HEK293 (cell line): ENCODE data around the gene RETN.
A peak's percentile ranks its signal among the peaks of the same experiment; 100 is the strongest.

Experiments
- CTCF ChIP-seq: fragments of 450-650 bp; formaldehyde crosslinking; IDR thresholded peaks from 2 replicates; pipeline ENCODE4 v1.5.1; 2016; ENCODE audit warnings: missing biosample characterization, missing genetic modification characterization
- GLIS1 ChIP-seq: fragments of 450-650 bp; formaldehyde crosslinking; IDR thresholded peaks from 2 replicates; pipeline ENCODE4 v1.5.1; 2016; ENCODE audit warnings: missing biosample characterization, missing genetic modification characterization
- GLIS2 ChIP-seq: fragments of 450-650 bp; formaldehyde crosslinking; IDR thresholded peaks from 2 replicates; pipeline ENCODE4 v1.5.1; 2016; ENCODE audit warnings: missing biosample characterization, missing genetic modification characterization
- INSM2 ChIP-seq: fragments of 450-650 bp; formaldehyde crosslinking; IDR thresholded peaks from 2 replicates; pipeline ENCODE4 v1.5.1; 2016; ENCODE audit warnings: missing biosample characterization, missing genetic modification characterization
- KLF1 ChIP-seq: fragments of 450-650 bp; formaldehyde crosslinking; IDR thresholded peaks from 2 replicates; pipeline ENCODE4 v1.5.1; 2016; ENCODE audit warnings: missing biosample characterization, missing genetic modification characterization
- KLF17 ChIP-seq: fragments of 450-650 bp; formaldehyde crosslinking; IDR thresholded peaks from 2 replicates; pipeline ENCODE4 v1.5.1; 2016; ENCODE audit warnings: missing biosample characterization, missing genetic modification characterization
- KLF8 ChIP-seq: fragments of 450-650 bp; formaldehyde crosslinking; IDR thresholded peaks from 2 replicates; pipeline ENCODE4 v1.5.1; 2016; ENCODE audit warnings: missing biosample characterization, missing genetic modification characterization
- SETDB1 ChIP-seq: IDR thresholded peaks from one replicate; pipeline ENCODE4 v1.6.1; 2017; ENCODE audit warnings: mild to moderate bottlenecking, low read length, moderate library complexity, mixed read lengths; ENCODE audit not compliant: insufficient read length
- SP7 ChIP-seq: fragments of 450-650 bp; formaldehyde crosslinking; IDR thresholded peaks from 2 replicates; pipeline ENCODE4 v1.5.1; 2016; ENCODE audit warnings: missing biosample characterization, missing genetic modification characterization
- ZBTB8A ChIP-seq: fragments of 450-650 bp; formaldehyde crosslinking; IDR thresholded peaks from 2 replicates; pipeline ENCODE4 v1.5.1; 2016; ENCODE audit warnings: missing biosample characterization, missing genetic modification characterization
- ZFHX2 ChIP-seq: fragments of 450-650 bp; formaldehyde crosslinking; conservative IDR thresholded peaks from 2 replicates; pipeline ENCODE4 v1.5.1; 2016; ENCODE audit warnings: missing biosample characterization, missing genetic modification characterization
- ZNF157 ChIP-seq: fragments of 450-650 bp; formaldehyde crosslinking; IDR thresholded peaks from 2 replicates; pipeline ENCODE4 v1.5.1; 2016; ENCODE audit warnings: missing biosample characterization, missing genetic modification characterization
- ZNF2 ChIP-seq: fragments of 450-650 bp; formaldehyde crosslinking; IDR thresholded peaks from 2 replicates; pipeline ENCODE4 v1.5.1; 2016; ENCODE audit warnings: missing biosample characterization, missing genetic modification characterization
- ZNF292 ChIP-seq: fragments of 450-650 bp; formaldehyde crosslinking; IDR thresholded peaks from 2 replicates; pipeline ENCODE4 v1.5.1; 2016; ENCODE audit warnings: low read depth, missing biosample characterization, missing genetic modification characterization, borderline replicate concordance
- ZNF362 ChIP-seq: fragments of 450-650 bp; formaldehyde crosslinking; IDR thresholded peaks from 2 replicates; pipeline ENCODE4 v1.5.1; 2016; ENCODE audit warnings: missing biosample characterization, missing genetic modification characterization
- ZNF366 ChIP-seq: fragments of 450-650 bp; formaldehyde crosslinking; conservative IDR thresholded peaks from 2 replicates; pipeline ENCODE4 v1.5.1; 2016; ENCODE audit warnings: missing biosample characterization, missing genetic modification characterization
- ZNF423 ChIP-seq: fragments of 450-650 bp; formaldehyde crosslinking; IDR thresholded peaks from 2 replicates; pipeline ENCODE4 v1.5.1; 2016; ENCODE audit warnings: missing biosample characterization, missing genetic modification characterization
- ZNF433 ChIP-seq: fragments of 450-650 bp; formaldehyde crosslinking; IDR thresholded peaks from 2 replicates; pipeline ENCODE4 v1.5.1; 2016; ENCODE audit warnings: missing biosample characterization, missing genetic modification characterization, low read depth
- ZNF518A ChIP-seq: fragments of 450-650 bp; formaldehyde crosslinking; conservative IDR thresholded peaks from 2 replicates; pipeline ENCODE4 v1.5.1; 2016; ENCODE audit warnings: low read depth, missing biosample characterization, missing genetic modification characterization
- ZNF521 ChIP-seq: fragments of 450-650 bp; formaldehyde crosslinking; IDR thresholded peaks from 2 replicates; pipeline ENCODE4 v1.5.1; 2017; ENCODE audit warnings: missing biosample characterization, mild to moderate bottlenecking, missing genetic modification characterization
- ZNF558 ChIP-seq: fragments of 450-650 bp; formaldehyde crosslinking; IDR thresholded peaks from 2 replicates; pipeline ENCODE4 v1.5.1; 2016; ENCODE audit warnings: missing biosample characterization, missing genetic modification characterization
- ZNF610 ChIP-seq: fragments of 450-650 bp; formaldehyde crosslinking; IDR thresholded peaks from 2 replicates; pipeline ENCODE4 v1.5.1; 2016; ENCODE audit warnings: missing biosample characterization, missing genetic modification characterization, borderline replicate concordance
- ZNF658 ChIP-seq: fragments of 450-650 bp; formaldehyde crosslinking; IDR thresholded peaks from 2 replicates; pipeline ENCODE4; 2016; ENCODE audit warnings: missing biosample characterization, missing genetic modification characterization
- ZNF660 ChIP-seq: fragments of 450-650 bp; IDR thresholded peaks from 2 replicates; pipeline ENCODE4 v1.5.1; 2018; ENCODE audit warnings: missing biosample characterization, mild to moderate bottlenecking, missing genetic modification characterization
- ZNF670 ChIP-seq: fragments of 450-650 bp; formaldehyde crosslinking; IDR thresholded peaks from 2 replicates; pipeline ENCODE4 v1.5.1; 2016; ENCODE audit warnings: missing biosample characterization, missing genetic modification characterization, low read depth
- ZNF692 ChIP-seq: fragments of 450-650 bp; formaldehyde crosslinking; IDR thresholded peaks from 2 replicates; pipeline ENCODE4 v1.5.1; 2016; ENCODE audit warnings: missing biosample characterization, missing genetic modification characterization
- ZNF701 ChIP-seq: fragments of 450-650 bp; formaldehyde crosslinking; IDR thresholded peaks from 2 replicates; pipeline ENCODE4 v1.5.1; 2016; ENCODE audit warnings: missing biosample characterization, missing genetic modification characterization
- ZNF837 ChIP-seq: fragments of 450-650 bp; formaldehyde crosslinking; IDR thresholded peaks from 2 replicates; pipeline ENCODE4 v1.5.1; 2016; ENCODE audit warnings: missing biosample characterization, missing genetic modification characterization
- ZSCAN30 ChIP-seq: fragments of 450-650 bp; IDR thresholded peaks from 2 replicates; pipeline ENCODE4 v1.5.1; 2018; ENCODE audit warnings: missing biosample characterization, mild to moderate bottlenecking, missing genetic modification characterization, moderate library complexity

RETN gene

GRCh38 chr19:7652061-7652641 lies 16.7 kb upstream of the RETN start (continued):
- TF ChIP-seq ZNF366 (peak; percentile 67), ZFHX2 (tag by site-specific recombination) (peak; percentile 77), ZNF157 (tag by site-specific recombination) (no peak), ZNF658 (tag by site-specific recombination) (no peak), KLF8 (peak; percentile 48; the same call in 1 of the 2 replicates), ZNF433 (no peak), ZNF518A (tag by site-specific recombination) (no peak), ZNF610 (tag by site-specific recombination) (no peak), ZNF2 (peak; percentile 90; the same call in 1 of the 2 replicates), ZSCAN30 (tag by site-specific recombination) (peak; percentile 62; the same call in 1 of the 2 replicates), ZNF292 (tag by site-specific recombination) (no peak), GLIS1 (tag by site-specific recombination) (0 out of 2 replicates have a peak, but pooled peaks have one; percentile 23), ZNF670 (tag by site-specific recombination) (no peak), ZNF558 (tag by site-specific recombination) (peak; percentile 54; the same call in 1 of the 2 replicates), INSM2 (tag by site-specific recombination) (no peak), ZNF692 (tag by site-specific recombination) (peak; percentile 66; the same call in 1 of the 2 replicates), SP7 (peak; percentile 84), ZNF521 (tag by site-specific recombination) (no peak), ZNF423 (tag by site-specific recombination) (no peak), CTCF (tag by site-specific recombination) (peak; percentile 83), KLF1 (tag by site-specific recombination) (no peak), KLF17 (peak; percentile 68; the same call in 1 of the 2 replicates), SETDB1 (no peak), ZNF701 (tag by site-specific recombination) (no peak), ZNF837 (no peak), ZBTB8A (peak; percentile 38; the same call in 1 of the 2 replicates), ZNF660 (tag by site-specific recombination) (peak; percentile 84), GLIS2 (tag by site-specific recombination) (no peak), ZNF362 (tag by site-specific recombination) (peak; percentile 67; the same call in 1 of the 2 replicates)
